NB4 (cell line): ENCODE data around the gene TTLL5.

Experiments
- POLR2A ChIP-seq: IDR thresholded peaks from 2 replicates; pipeline ENCODE4 v1.6.1; 2011; ENCODE audit warnings: mild to moderate bottlenecking; ENCODE audit not compliant: insufficient read length; ENCODE audit errors: extremely low read depth
- TF ChIP-seq, protein P1 (sequence below): IDR thresholded peaks from one replicate; pipeline ENCODE4 v1.5.1; 2012; ENCODE audit warnings: low read depth, low read length

DNA sequence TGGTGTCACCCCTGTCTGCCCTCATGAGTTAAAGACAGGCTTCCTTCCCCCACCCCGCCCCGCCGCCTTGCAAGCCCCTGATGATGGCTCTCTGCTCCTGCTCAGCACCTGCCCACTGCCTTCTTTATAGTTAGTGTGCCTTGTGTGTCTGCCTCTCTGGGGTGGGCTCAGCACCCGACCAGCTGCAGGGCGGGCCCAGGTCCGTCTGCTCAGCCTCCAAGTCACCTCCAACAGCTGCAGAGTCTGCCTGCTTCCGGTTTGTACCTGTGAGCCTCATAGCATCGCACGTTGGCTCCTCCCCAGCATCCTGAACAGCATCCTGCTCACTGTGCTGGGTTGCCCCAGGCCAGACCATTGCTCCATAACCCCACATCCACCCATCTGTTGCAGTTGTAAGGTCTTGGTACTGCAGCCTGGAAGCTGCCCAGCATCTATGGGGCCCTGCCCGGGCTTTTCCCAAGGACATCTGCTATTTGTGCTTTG lies 317.2 kb downstream of the TTLL5 start:
- no peak for TF ChIP-seq POLR2A
- TF ChIP-seq, protein P1, sequence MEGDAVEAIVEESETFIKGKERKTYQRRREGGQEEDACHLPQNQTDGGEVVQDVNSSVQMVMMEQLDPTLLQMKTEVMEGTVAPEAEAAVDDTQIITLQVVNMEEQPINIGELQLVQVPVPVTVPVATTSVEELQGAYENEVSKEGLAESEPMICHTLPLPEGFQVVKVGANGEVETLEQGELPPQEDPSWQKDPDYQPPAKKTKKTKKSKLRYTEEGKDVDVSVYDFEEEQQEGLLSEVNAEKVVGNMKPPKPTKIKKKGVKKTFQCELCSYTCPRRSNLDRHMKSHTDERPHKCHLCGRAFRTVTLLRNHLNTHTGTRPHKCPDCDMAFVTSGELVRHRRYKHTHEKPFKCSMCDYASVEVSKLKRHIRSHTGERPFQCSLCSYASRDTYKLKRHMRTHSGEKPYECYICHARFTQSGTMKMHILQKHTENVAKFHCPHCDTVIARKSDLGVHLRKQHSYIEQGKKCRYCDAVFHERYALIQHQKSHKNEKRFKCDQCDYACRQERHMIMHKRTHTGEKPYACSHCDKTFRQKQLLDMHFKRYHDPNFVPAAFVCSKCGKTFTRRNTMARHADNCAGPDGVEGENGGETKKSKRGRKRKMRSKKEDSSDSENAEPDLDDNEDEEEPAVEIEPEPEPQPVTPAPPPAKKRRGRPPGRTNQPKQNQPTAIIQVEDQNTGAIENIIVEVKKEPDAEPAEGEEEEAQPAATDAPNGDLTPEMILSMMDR: no peak
